ENCODE data around the gene TSPAN4. TPM values are rescaled to one million over a fixed set of nuclear protein-coding genes. Genes with fewer than 3 reads are reported as not detected.

The TSPAN4 gene
- total RNA-seq, 6 donors from 2014 or later: 91.3 to 181 (median 169) TPM

DNA sequence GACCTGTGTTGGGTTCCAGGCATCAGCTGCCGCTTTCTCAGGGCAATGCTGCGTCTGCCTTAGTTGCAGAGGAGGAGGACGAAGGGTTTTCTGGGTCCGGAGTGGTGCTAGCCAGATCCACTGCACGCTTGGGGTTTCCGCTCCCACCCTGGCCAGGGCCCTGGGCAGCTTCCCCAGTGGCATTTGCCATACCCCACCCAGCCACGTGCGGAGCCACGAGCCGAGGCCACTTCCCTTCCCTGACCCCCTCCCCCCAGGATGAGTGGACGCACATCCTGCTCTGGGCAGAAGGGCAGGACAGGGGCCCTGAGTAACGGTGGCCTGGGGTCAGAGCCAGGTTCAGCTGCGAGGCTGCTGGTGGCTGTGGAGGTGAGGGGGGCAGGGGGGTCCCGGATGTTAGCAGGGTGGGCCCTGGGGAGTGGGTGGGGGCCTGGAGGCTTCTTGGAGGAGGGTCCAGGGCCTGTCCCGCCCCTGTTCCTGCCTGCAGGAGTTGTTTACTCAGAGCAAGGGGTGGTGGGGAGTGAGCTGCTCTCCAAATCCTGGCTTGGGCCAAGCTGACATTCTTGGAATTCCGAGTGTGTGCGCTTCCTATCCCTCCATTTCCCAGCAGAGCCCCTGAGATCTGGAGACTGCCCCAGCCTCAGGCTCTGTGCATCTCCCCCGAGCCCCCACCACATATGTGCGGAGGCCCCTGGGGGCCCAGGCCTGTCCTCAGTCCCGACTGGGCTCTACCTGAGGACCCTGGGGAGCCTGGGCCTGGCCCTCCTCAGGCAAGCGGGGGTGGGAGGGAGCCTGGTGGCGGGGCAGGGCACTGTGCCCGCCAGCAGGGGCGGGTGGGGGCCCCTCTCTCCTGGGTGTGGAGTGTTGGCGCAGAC, 1.4 kb downstream of the TSPAN4 start:
- ATAC-seq (ENCODE audit: low FRiP score in 2 of 2) (peak; percentile 69 to 87), DNase-seq (peak; percentile 95 to 96)
- Histone ChIP-seq H3K36me3 (peaks cover 11 to 18% (median 16%) of the 10 kb centered on the region in 4 donors), H3K9me3 (no peaks in the 10 kb centered on the region), H3K4me3 (peak overlapping the region; percentile 63 to 99 (median 92)), H3K4me1 (peaks cover 49 to 92% (median 73%) of the 10 kb centered on the region in 4 donors), H3K27ac (peak overlapping the region; percentile 93 to 97 (median 94)), H3K27me3 (peaks cover 0 to 1% (median 0%) of the 10 kb centered on the region in 4 donors)
- TF ChIP-seq, protein P1, sequence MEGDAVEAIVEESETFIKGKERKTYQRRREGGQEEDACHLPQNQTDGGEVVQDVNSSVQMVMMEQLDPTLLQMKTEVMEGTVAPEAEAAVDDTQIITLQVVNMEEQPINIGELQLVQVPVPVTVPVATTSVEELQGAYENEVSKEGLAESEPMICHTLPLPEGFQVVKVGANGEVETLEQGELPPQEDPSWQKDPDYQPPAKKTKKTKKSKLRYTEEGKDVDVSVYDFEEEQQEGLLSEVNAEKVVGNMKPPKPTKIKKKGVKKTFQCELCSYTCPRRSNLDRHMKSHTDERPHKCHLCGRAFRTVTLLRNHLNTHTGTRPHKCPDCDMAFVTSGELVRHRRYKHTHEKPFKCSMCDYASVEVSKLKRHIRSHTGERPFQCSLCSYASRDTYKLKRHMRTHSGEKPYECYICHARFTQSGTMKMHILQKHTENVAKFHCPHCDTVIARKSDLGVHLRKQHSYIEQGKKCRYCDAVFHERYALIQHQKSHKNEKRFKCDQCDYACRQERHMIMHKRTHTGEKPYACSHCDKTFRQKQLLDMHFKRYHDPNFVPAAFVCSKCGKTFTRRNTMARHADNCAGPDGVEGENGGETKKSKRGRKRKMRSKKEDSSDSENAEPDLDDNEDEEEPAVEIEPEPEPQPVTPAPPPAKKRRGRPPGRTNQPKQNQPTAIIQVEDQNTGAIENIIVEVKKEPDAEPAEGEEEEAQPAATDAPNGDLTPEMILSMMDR (IDR thresholded peaks at IDR 0.05): peak in 3 of 6 experiments; percentile 17 to 32 (median 28)
- peak in 3 of 4 donors; percentile 53 to 99 (median 91) for TF ChIP-seq EP300 (IDR thresholded peaks at IDR 0.05)
- TF ChIP-seq POLR2A (IDR thresholded peaks at IDR 0.05): peak in 3 of 4 donors; percentile 61 to 86 (median 67)
- TF ChIP-seq POLR2AphosphoS5 (IDR thresholded peaks at IDR 0.05): peak; percentile 99
- 7% methylated on average over 5 to 17 of the region's 25 CpGs for WGBS, 2 donors

DNA sequence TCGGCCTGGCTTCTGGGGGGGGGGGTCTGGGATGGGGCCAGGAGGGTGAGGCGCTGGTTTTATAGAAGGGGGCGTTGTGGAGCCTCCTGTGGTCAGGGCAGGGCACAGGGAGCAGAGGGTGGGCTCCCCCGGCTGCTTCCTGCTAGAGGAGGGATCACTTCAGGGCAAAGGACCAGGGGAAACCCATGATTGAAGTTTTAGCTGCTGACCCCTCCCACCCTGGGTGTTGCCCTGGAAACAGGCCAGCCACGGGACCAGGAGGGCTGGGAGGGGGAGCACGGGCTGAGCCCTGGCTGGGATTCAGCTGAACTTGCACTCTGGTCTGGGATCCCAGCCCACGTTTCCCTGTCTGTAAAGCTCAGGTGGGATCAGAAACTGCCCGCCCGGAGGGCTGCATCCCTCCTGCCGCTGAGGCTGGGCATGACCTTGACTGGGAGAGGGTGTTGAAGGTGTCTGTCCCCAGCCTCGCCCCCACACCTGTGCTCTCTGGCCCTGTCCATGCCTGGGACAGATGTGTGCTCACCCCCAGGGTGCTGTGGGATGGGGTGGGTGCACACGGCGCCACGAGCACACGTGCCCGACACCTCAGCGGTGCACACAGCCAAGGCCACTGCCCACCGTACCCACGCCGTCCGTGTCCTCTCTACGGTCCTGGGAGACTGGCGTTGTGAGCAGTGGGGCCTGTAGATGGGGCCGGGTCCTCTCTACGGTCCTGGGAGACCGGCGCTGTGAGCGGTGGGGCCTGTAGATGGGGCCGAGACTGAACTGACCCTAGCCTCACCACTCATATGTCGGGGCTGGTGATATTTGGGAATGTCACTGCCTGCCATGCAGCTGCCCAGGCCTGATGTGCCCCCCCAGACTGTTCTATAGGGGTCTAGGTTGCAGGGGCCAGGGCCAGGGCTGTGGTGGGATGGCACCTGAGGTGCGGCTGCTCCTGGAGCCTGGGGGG, 2.3 kb downstream of the TSPAN4 start:
- Histone ChIP-seq H3K27ac (peak overlapping the region; percentile 93 to 97 (median 94)), H3K9me3 (no peaks in the 10 kb centered on the region), H3K4me3 (peak overlapping the region; percentile 63 to 99 (median 92)), H3K36me3 (peaks cover 2 to 9% (median 6%) of the 10 kb centered on the region in 4 donors), H3K27me3 (peaks cover 0 to 4% (median 0%) of the 10 kb centered on the region in 4 donors), H3K4me1 (peaks cover 54 to 90% (median 75%) of the 10 kb centered on the region in 4 donors)
- ATAC-seq (ENCODE audit: low FRiP score in 2 of 2) (peak; percentile 58 to 86), DNase-seq (peak in 1 of 2 donors; percentile 94)
- TF ChIP-seq EP300 (IDR thresholded peaks at IDR 0.05) (peak in 2 of 4 donors; percentile 6 to 60), POLR2A (IDR thresholded peaks at IDR 0.05) (peak in 1 of 4 donors; percentile 6), POLR2AphosphoS5 (IDR thresholded peaks at IDR 0.05) (peak in 1 of 2 donors; percentile 84)
- TF ChIP-seq, protein P1 (IDR thresholded peaks at IDR 0.05): no peak
- WGBS, 2 donors: 10 to 19% methylated on average over 4 to 27 of the region's 31 CpGs

DNA sequence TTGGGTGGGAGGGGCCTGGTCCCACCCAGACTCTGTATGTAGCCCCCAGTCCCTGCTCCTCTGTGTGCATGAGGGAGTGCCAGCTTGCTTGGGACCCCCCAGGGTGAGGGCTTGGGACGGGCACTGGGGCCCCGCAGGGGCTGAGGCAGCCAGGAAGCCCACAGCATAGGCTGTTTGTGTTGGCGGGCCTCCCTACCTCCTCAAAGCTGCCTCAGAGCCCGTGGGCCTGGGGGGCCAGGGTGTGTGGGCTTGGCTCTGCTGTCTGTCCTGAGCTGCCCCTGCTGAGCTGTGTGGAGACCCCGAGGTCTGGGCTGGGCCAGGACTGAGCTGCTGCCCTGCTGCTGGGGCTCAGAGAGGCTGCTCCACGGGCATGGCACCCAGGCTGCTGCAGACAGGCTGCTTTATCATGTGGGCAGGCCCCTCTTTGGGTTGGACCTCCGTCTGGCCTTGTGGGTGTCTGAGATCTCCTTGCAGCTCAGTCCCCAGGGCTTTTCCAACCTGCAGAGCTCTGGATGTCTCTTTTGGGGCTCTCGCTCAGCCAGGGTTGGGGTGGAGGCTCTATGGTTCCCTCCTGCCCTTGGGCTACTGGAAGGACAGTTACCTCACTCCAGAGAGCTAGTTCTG, 3.3 kb downstream of the TSPAN4 start:
- 40% methylated on average over 4 of the region's 8 CpGs; no CpG with 5 or more reads in 1 of the 2 donors for WGBS, 2 donors
- DNase-seq: no peak
- H3K4me1 ChIP-seq: peaks cover 47 to 90% (median 69%) of the 10 kb centered on the region in 4 donors

More for the DNA sequence above, 3.3 kb downstream of the TSPAN4 start:
- H3K36me3 ChIP-seq: peaks cover 0 to 11% (median 8%) of the 10 kb centered on the region in 4 donors
- TF ChIP-seq POLR2AphosphoS5 (IDR thresholded peaks at IDR 0.05) (no peak), POLR2A (IDR thresholded peaks at IDR 0.05) (no peak), EP300 (IDR thresholded peaks at IDR 0.05) (no peak)
- TF ChIP-seq, protein P1 (IDR thresholded peaks at IDR 0.05): no peak
- no peak for ATAC-seq (ENCODE audit: low FRiP score in 2 of 2)
- peaks cover 0 to 4% (median 0%) of the 10 kb centered on the region in 4 donors for H3K27me3 ChIP-seq
- peak overlapping the region; percentile 93 to 97 (median 94) for H3K27ac ChIP-seq
- H3K4me3 ChIP-seq: peak overlapping the region in 1 of 4 donors; percentile 63
- no peaks in the 10 kb centered on the region for H3K9me3 ChIP-seq
